ENCODE results near the gene SMYD3.

SMYD3 gene

DNA sequence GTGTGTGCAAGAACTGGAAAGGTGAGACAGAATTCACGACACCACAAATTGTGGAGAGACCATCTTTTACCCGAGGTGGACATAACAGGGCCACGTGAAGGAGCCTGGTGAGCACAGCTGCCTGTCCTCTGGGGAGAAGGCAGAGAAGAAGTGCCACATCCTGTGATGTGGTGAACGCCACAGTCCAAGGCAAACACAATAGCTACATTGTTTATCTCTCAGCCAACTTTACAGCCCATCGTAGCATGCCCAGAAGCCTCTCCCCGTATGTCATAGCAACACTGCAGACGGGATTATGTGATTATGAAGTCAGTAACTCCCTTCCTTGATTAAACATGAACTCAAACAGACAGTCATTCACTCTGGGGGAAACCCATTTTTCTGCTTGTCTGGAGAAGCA, 612.2 kb downstream of the SMYD3 start:
- Mint-ChIP-seq H3K4me3 (no peak overlapping the region), H3K27ac (no peak overlapping the region), H3K36me3 (peaks cover 1% of the 10 kb centered on the region), H3K27me3 (no peaks in the 10 kb centered on the region), H3K4me1 (no peaks in the 10 kb centered on the region), H3K9me3 (peaks cover 8% of the 10 kb centered on the region)
- CTCF ChIA-PET: no interaction called here
- DNase-seq: no peak

DNA sequence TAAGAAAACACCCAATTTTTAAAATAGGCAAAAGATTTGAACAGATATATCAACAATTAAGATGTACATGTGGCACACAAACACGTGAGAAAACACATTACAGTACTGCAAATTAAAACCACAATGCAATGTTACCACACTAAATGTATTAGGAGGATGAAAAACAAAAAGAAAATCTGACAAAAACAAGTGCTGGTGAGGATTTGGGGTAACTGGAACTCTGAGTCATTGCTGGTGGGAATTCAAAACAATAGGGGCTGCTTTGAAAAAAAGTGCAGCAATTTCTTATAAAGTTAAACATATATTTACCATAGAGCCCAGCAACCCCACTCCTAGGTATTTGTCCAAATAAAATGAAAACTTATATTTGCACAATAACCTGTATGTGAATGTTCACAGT, 614.1 kb downstream of the SMYD3 start:
- Mint-ChIP-seq H3K4me1 (no peaks in the 10 kb centered on the region), H3K4me3 (no peak overlapping the region), H3K9me3 (peaks cover 8% of the 10 kb centered on the region), H3K27me3 (no peaks in the 10 kb centered on the region), H3K27ac (no peak overlapping the region), H3K36me3 (peaks cover 1% of the 10 kb centered on the region)
- CTCF ChIA-PET: no interaction called here
- DNase-seq: no peak

DNA sequence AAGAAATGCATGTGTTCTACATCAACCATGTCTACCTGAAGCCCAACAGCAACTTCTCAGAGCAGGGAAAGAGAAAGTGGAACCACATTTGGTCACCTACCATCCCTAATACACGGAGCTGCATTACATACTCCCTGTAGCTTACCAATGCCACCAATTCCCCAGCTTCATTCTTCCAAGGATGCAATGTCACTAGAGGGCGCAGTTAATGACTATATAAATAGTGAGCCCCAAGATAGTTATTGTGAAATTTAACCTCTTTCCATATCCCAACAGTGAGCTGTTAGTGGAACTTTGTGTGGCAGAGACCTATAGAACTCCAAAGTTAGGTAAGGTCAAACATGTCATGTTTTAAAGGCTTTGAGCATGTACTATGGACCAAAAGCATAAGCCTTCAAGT, 618.3 kb downstream of the SMYD3 start:
- Mint-ChIP-seq H3K36me3 (peaks cover 1% of the 10 kb centered on the region), H3K4me1 (no peaks in the 10 kb centered on the region), H3K27ac (no peak overlapping the region), H3K27me3 (no peaks in the 10 kb centered on the region), H3K4me3 (no peak overlapping the region), H3K9me3 (peaks cover 15% of the 10 kb centered on the region)
- CTCF ChIA-PET: interaction anchor here (0.5 to 1.3 kb wide), 10 partner anchors 10 to 737 kb away, joined by 3 to 8 read pairs (median 4); no protein-coding TSS in a partner anchor
- no peak for DNase-seq

DNA sequence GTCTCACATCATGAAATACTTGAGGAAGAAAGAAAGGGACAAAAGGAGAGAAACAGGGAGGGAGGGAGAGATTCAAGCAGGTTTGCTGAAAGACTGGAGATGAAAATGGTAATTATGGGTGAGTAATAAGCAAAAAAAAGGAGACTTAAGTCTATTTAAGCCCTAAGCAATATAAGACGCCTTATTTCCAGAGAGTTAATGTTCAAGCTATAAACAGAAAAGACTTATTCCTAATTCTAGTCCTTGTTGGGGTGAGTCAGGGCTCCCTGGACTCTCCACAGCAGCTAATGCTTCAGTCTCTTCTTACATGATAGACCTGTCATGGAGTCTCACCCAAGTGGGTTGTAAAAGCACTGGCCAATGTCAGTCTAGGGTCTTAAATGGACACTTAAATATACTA, 619.2 kb downstream of the SMYD3 start:
- Mint-ChIP-seq H3K4me1 (no peaks in the 10 kb centered on the region), H3K36me3 (peaks cover under 1% of the 10 kb centered on the region), H3K4me3 (no peak overlapping the region), H3K9me3 (peaks cover 9% of the 10 kb centered on the region), H3K27me3 (no peaks in the 10 kb centered on the region), H3K27ac (no peak overlapping the region)
- DNase-seq: no peak
- CTCF ChIA-PET: interaction anchor here (1.2 kb wide), 1 partner anchor 9 kb away, joined by 4 read pairs; no protein-coding TSS in a partner anchor

DNA sequence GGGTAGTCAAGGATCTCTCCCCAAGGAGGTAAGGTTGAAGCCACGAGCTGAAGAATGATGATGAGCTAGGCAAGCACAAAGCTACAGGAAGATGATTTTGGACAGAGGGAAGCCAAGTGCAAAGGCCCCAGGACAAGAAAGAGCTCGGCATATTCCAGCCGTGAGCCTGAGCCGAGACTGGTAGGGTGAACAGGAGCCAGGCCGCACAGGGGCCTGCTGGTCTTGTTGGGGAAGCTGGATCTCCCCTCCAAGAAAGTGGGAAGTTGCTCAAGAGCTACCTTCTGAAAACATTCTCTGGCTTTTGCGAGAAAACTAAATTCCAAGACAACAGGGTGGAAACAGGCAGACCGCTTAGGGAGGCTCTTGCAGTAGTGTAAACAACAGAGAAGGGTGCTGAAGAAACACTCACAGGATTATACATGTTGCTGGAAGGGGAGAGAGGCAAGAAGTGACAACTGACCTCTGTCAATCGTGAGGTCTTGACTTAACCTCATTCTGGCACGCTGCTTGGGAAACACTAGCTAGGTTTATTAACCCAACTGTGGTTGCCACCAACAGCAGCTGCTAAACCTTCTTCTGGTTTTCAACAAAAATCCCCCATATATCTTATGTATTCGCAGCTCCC, 625.2 kb downstream of the SMYD3 start:
- Mint-ChIP-seq H3K4me1 (no peaks in the 10 kb centered on the region), H3K27ac (no peak overlapping the region), H3K9me3 (peaks cover 8% of the 10 kb centered on the region), H3K4me3 (no peak overlapping the region), H3K36me3 (no peaks in the 10 kb centered on the region), H3K27me3 (no peaks in the 10 kb centered on the region)
- no peak for DNase-seq
- CTCF ChIA-PET: no interaction called here

DNA sequence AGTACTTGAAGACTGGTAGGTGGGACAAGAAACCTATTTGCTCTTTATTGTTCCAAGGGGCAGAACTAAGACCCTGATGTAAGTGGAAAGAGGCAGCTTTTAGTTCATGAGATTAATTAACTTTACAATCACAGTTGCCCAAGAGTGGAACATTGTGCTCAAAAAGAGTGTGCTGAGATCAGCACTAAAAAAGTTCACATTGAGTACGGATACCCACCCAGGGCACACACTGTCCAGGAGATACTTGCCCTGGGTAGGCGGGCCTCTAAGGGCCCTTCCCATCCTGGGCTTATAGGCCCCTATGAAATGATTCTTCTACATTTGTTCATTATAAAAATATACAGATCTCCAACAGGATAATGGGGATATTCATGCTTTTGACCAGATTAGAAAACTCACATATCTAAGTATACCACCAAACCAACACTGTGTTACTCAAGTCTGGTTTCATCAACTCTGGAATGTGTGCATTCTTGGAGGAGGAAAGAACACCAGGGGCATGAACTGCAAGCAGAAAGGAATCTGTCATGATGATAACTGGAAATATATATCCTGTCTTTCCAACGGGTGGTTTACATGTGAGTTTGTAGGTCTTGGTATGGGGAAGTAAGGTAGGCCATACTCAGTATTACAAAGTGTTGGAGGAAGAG, 626.2 kb downstream of the SMYD3 start:
- CTCF ChIA-PET: no interaction called here

DNA sequence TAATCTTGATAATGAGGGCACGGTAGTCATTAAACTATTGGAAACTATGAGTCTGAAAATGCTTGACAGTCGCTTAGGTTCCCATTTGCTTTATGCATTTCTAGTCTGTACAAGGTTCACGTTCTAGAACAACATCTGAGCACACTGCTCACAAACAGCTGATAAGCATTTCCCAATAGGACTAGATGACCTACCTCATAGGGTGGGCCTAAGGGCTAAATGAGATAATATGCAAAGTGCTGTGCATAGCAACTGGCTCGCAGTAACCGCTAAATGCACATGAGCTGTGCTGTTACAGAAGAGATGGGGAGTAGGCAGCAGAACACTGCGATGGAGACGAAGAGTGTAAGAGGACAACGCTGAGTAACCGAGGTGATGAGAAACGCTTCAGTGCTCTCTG, 628.0 kb downstream of the SMYD3 start:
- Mint-ChIP-seq H3K4me3 (no peak overlapping the region), H3K4me1 (no peaks in the 10 kb centered on the region), H3K9me3 (no peaks in the 10 kb centered on the region), H3K36me3 (no peaks in the 10 kb centered on the region), H3K27me3 (no peaks in the 10 kb centered on the region), H3K27ac (no peak overlapping the region)
- CTCF ChIA-PET: interaction anchor here (1.3 kb wide), 1 partner anchor 9 kb away, joined by 4 read pairs; no protein-coding TSS in a partner anchor
- DNase-seq: no peak

More for the DNA sequence above, 626.2 kb downstream of the SMYD3 start:
- no peak for DNase-seq
- Mint-ChIP-seq H3K27ac (no peak overlapping the region), H3K9me3 (peaks cover 8% of the 10 kb centered on the region), H3K4me3 (no peak overlapping the region), H3K4me1 (no peaks in the 10 kb centered on the region), H3K36me3 (no peaks in the 10 kb centered on the region), H3K27me3 (no peaks in the 10 kb centered on the region)

DNA sequence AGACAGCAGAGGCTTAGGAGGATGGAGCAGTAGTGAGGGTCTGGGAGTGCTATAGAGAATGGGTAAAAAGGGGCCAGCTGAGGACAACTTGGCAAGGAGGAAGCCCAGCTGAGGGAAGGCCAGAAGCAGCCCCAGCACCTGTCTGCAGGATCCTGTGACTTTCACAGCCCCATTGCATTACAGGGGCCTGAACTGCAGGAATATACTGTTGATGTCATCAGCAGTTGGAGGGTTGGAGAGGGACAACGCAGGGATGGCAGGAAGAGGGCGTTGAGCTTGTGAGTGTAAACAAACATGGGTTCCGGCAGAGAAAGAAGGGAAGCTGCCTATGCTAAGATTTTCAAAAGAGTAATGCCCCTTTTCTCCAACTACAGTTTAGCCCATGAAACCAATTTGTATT, 628.5 kb downstream of the SMYD3 start:
- CTCF ChIA-PET: interaction anchor here (1.3 kb wide), 1 partner anchor 10 kb away, joined by 4 read pairs; no protein-coding TSS in a partner anchor
- Mint-ChIP-seq H3K9me3 (no peaks in the 10 kb centered on the region), H3K27me3 (no peaks in the 10 kb centered on the region), H3K27ac (no peak overlapping the region), H3K4me1 (no peaks in the 10 kb centered on the region), H3K36me3 (no peaks in the 10 kb centered on the region), H3K4me3 (no peak overlapping the region)
- no peak for DNase-seq

DNA sequence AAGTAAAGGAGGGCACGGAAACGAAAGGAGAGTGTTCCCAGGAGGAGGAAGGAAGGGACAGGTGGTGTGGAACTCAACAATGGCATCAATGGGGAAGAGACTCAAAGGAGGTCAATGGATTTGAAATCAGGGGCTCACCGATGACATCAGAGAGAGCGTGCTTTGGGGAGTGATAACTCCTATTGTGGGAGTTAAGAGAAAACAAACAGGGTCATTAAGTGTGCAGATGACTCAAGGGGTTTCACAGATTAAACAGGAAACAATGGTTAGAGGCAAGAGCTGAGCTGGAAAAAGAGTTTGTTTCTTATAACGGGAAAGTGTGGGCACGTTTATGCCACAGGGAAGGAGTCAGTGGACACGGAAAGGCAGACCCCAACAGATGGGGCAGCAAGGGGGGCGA, 629.1 kb downstream of the SMYD3 start:
- CTCF ChIA-PET: no interaction called here

DNA sequence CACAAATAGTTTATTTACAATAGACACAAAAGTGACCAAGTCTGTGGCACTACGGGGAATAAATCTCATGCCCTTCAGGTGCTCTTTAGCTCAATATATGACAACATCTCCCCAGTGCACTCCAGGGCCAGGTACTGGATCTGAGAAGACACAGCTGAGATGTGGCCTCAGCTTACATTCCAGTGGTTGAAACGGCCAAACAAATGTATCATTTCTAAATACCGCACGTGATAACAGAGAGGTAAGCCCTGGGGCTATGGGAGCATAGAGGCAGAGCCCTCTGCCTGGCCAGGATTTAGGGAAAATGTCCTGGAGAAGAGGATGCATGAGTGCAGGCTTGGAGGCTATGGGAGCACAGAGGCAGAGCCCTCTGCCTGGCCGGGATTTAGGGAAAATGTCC, 630.5 kb downstream of the SMYD3 start:
- Mint-ChIP-seq H3K36me3 (no peaks in the 10 kb centered on the region), H3K27ac (no peak overlapping the region), H3K27me3 (no peaks in the 10 kb centered on the region), H3K4me1 (no peaks in the 10 kb centered on the region), H3K9me3 (no peaks in the 10 kb centered on the region), H3K4me3 (no peak overlapping the region)
- CTCF ChIA-PET: interaction anchor here (1.2 kb wide), 1 partner anchor 12 kb away, joined by 3 read pairs; no protein-coding TSS in a partner anchor
- DNase-seq: no peak

More for the DNA sequence above, 629.1 kb downstream of the SMYD3 start:
- H3K36me3 Mint-ChIP-seq: no peaks in the 10 kb centered on the region
- no peaks in the 10 kb centered on the region for H3K4me1 Mint-ChIP-seq
- no peak overlapping the region for H3K27ac Mint-ChIP-seq
- H3K9me3 Mint-ChIP-seq: no peaks in the 10 kb centered on the region
- H3K4me3 Mint-ChIP-seq: no peak overlapping the region
- no peaks in the 10 kb centered on the region for H3K27me3 Mint-ChIP-seq
- DNase-seq: no peak

DNA sequence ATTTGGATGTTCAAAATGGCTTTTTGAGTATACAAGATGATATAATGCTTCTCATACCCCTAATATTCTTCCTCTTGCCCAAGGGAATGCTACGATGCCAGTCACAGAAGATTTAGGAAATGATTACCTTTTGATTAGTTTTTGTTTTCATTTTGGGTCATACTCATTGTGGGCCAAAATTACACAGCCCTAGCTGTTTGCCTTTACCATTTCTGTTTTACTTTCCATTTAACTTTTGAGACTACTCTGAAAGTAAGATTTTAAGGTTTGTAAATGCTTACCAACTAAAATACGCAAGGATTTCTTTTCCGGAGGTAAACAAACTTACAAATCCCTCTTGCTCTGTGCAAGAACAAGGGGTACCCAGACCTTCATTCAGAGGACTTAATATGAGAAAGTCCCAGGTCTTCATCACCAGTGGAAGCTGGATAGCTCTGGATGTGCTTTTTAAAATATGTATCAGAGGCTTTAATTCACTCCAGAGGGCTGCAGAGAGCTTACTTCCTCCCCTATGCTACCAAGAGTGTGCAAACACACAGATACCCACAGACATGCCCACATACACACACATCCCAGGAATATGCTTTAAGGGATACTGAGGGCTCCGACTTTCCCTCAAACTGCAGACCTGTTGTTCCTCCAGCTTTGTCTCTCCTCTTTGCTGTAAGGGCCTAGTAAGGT, 631.4 kb downstream of the SMYD3 start:
- no peaks in the 10 kb centered on the region for H3K4me1 Mint-ChIP-seq
- no peaks in the 10 kb centered on the region for H3K27me3 Mint-ChIP-seq
- CTCF ChIA-PET: interaction anchor here (1.2 kb wide), 1 partner anchor 13 kb away, joined by 3 read pairs; no protein-coding TSS in a partner anchor
- no peak overlapping the region for H3K4me3 Mint-ChIP-seq
- H3K9me3 Mint-ChIP-seq: no peaks in the 10 kb centered on the region
- DNase-seq: no peak
- H3K27ac Mint-ChIP-seq: no peak overlapping the region
- H3K36me3 Mint-ChIP-seq: no peaks in the 10 kb centered on the region

DNA sequence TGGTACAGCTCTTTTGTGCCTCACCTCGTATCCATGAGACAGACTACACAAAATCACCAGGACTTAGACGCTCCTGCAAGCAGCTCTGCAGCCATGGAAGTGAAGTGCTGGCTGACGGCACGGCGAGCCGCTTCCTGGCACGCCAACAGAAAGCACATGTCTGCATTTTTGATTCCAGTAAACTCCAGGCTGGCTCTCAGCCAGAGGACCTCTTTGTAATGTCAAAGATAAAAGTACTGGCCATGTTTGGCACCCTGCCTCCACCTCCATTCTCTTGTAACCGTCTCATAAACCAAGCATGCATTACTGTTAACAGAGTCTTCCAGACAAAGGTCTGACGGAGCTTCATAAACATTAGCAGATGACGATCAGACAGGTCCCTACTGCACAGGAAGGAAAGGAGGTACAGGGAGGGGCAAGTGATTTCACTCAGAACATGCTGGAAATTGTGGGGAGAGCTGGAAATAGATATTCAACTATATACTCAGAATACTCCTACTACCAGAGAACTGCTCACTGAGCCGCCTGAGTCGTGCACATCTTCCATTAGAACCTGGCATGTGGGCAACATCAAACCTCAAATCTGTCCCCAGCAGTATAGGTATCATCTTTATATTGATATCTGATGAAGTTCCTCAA, 632.0 kb downstream of the SMYD3 start:
- CTCF ChIA-PET: interaction anchor here (1.2 kb wide), 1 partner anchor 14 kb away, joined by 3 read pairs; no protein-coding TSS in a partner anchor

DNA sequence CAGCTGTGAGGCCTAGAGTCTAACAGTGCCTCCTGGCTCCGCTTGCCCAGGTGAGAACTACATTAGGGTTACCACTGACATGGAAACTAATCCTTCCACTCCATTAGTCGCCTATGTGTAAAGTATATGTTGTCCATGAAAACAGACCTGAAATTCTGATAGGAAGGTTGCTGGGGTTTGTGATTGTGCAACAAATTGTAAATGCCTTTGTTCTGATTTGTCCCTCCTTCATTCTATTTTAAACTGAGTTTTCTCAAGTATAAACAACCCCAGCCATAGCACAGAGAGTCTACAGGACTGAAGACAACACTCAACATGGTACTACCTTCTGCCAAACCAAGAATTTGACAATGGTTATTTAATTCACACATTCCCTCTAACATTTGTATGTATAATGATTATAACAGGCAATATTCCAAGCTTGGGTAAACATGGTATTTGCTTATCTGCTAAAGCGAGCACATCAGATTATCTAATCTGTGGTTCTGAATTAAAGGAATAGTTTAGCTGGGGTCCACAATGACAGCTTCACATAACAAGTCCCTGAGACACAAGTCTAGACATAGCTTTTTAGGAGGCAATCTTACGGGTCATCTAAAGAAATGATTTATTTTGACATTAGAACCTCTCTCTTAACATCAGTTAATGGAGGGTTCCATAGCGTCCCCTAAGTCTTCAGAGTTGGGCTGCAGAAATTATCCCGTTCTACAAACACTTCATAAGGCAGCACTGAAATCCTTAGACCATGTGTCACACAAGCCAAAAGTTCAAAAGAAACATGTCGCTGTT, 633.0 kb downstream of the SMYD3 start:
- Mint-ChIP-seq H3K36me3 (no peaks in the 10 kb centered on the region), H3K9me3 (no peaks in the 10 kb centered on the region), H3K27ac (no peak overlapping the region), H3K27me3 (no peaks in the 10 kb centered on the region), H3K4me1 (no peaks in the 10 kb centered on the region), H3K4me3 (no peak overlapping the region)
- CTCF ChIA-PET: no interaction called here
- DNase-seq: no peak

More for the DNA sequence above, 632.0 kb downstream of the SMYD3 start:
- no peaks in the 10 kb centered on the region for H3K4me1 Mint-ChIP-seq
- no peak overlapping the region for H3K4me3 Mint-ChIP-seq
- no peaks in the 10 kb centered on the region for H3K27me3 Mint-ChIP-seq
- no peaks in the 10 kb centered on the region for H3K36me3 Mint-ChIP-seq
- no peak for DNase-seq
- no peak overlapping the region for H3K27ac Mint-ChIP-seq
- H3K9me3 Mint-ChIP-seq: no peaks in the 10 kb centered on the region

DNA sequence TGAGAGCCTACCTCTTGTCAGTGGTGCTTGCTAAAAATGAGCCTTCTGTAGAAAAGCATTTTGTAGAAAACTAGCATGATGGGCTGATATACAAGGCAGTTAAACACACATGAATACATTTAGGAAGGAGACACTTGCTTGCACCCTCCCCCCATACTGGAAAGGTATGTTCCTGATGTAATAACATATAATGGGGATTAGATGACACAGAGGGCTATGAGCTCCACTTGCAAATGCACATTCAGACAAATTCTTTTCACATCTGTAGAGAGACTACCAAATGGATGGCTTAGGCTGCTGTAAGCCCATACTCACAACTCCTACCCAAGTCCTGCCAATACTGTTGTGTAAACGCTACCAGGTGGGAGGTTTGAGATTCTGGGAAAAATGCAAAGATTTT, 634.0 kb downstream of the SMYD3 start:
- no peaks in the 10 kb centered on the region for H3K27me3 Mint-ChIP-seq
- H3K4me3 Mint-ChIP-seq: no peak overlapping the region
- DNase-seq: no peak
- no peaks in the 10 kb centered on the region for H3K36me3 Mint-ChIP-seq
- CTCF ChIA-PET: no interaction called here
- no peak overlapping the region for H3K27ac Mint-ChIP-seq
- no peaks in the 10 kb centered on the region for H3K4me1 Mint-ChIP-seq
- no peaks in the 10 kb centered on the region for H3K9me3 Mint-ChIP-seq

Data from activated naive CD4-positive, alpha-beta T cell treated with anti-CD3 and anti-CD28 coated beads, Interleukin-2, amount 10 ng/mL, durations not matched to agents 7 days and 5 days (primary cell).